Upper lobe of left lung (tissue), 6 donors: ENCODE results near the gene FOXA2. TPM values are rescaled to one million over a fixed set of nuclear protein-coding genes. Genes with fewer than 3 reads are reported as not detected.

Experiments used
- ATAC-seq, 2 donors: fragments of 200-7000 bp; cut with Tn5 transposase; one replicate each; pipeline ENCODE4 v1.9.1; 2022; ENCODE audit warnings: mild to moderate bottlenecking in 2 of 2, moderate library complexity in 2 of 2; ENCODE audit not compliant: low FRiP score in 2 of 2
- DNase-seq, 2 donors: peaks; one replicate each; pipeline ENCODE4 v3.0.0-alpha.2; 2019 to 2020
- H3K27ac ChIP-seq, 4 donors: fragments of 200-600 bp; sonication (generic); one replicate each; pipeline ENCODE4 v1.5.1; 2016 to 2019
- H3K27me3 ChIP-seq, 4 donors: fragments of 200-600 bp; sonication (generic); one replicate each; pipeline ENCODE4 v1.5.1; 2017 to 2019
- H3K36me3 ChIP-seq, 4 donors: fragments of 200-600 bp; sonication (generic); one replicate each; pipeline ENCODE4 v1.5.1; 2016 to 2019
- H3K4me1 ChIP-seq, 4 donors: fragments of 200-600 bp; sonication (generic); one replicate each; pipeline ENCODE4 v1.5.1; 2018 to 2019
- H3K4me3 ChIP-seq, 4 donors: fragments of 200-600 bp; sonication (generic); one replicate each; pipeline ENCODE4 v1.5.1; 2017 to 2019; ENCODE audit warnings: mild to moderate bottlenecking in 2 of 4, moderate library complexity in 1 of 4
- H3K9me3 ChIP-seq, 4 donors: fragments of 200-600 bp; sonication (generic); one replicate each; pipeline ENCODE4 v1.5.1; 2018 to 2019
- CTCF ChIP-seq, 6 experiments: fragments of 450-650 bp in 4 of 6; fragments of 200-600 bp in 2 of 6; sonication (generic) in 2 of 6; IDR thresholded peaks; one replicate each; pipeline ENCODE4 v1.5.1; 2016 to 2019; ENCODE audit warnings: antibody characterized with exemption in 6 of 6
- EP300 ChIP-seq, 4 donors: sonication (generic); formaldehyde crosslinking; IDR thresholded peaks; one replicate each; pipeline ENCODE4 v1.5.1; 2017; ENCODE audit warnings: antibody characterized with exemption in 4 of 4, control low read depth in 2 of 4
- POLR2A ChIP-seq, 4 donors: fragments of 450-650 bp; IDR thresholded peaks; one replicate each; pipeline ENCODE4 v1.5.1; 2016 to 2017; ENCODE audit warnings: antibody characterized with exemption in 4 of 4, mild to moderate bottlenecking in 2 of 4
- POLR2AphosphoS5 ChIP-seq, 2 donors: sonication (generic); formaldehyde crosslinking; IDR thresholded peaks; one replicate each; pipeline ENCODE4 v1.5.1; 2017; ENCODE audit warnings: antibody characterized with exemption in 2 of 2
- WGBS, 2 donors: methylation state at CpG; one replicate each; pipeline ENCODE4 v1.1.5; 2017 to 2018; 5-methylcytosine and 5-hydroxymethylcytosine counted together
- total RNA-seq, 6 donors: library from RNA; depleted of rRNA in 4 of 6; stranded (reverse); fragments of >200 nt in 4 of 6; gene quantifications; one replicate each; pipeline versions ENCODE4 v1.1.0 to v1.2.1, GENCODE V29; 2016 to 2021
- donor health status: DM: no; HTN: no; CAD: no; lungs with moderate emphysema.
- donor health status: DM: no; HTN: yes; CAD: no; lungs with severe emphysema.

The FOXA2 gene
- total RNA-seq, 6 donors from 2014 or later = 23.2 to 80.6 (median 44.3) TPM

DNA sequence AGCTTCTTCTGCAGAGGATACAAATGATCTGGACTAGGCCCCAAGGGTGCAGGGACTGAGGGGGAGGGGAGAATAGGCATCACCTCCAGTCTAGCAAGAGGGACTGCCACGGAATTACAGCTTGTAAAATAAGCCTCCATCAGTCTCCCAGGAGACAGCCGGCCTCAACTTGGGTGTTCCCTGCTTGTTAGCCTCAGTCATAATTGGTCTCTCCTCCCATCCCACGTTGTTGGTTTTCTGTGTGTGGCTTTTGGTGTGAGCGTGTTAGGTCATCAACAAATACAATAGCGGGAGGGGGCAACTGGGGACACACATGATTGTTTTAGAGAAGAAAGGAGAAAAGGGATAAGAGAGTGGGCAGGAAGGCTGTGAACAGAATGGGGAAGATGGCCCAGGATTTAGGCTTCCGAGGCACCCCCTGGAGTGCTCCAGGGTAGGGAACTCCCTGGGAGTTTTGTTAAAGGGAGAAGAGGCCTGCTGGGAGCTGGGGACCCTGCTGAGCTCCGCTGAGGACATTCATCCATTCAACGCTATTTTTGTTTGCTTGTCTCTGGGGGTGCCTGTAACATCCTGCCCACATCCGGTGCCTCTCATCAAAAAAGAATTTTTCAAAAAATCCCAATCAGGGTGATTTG is 9.2 kb downstream of the FOXA2 start:
- H3K36me3 ChIP-seq = no peaks in the 10 kb centered on the region
- peaks cover 0 to 21% (median 4%) of the 10 kb centered on the region in 4 donors for H3K27me3 ChIP-seq
- WGBS, 2 donors = 31 to 33% methylated on average over 9 of the region's 9 CpGs
- no peak for ATAC-seq
- H3K9me3 ChIP-seq = no peaks in the 10 kb centered on the region
- DNase-seq = no peak
- H3K27ac ChIP-seq = peak overlapping the region in 2 of 4 donors; percentile 43 to 87
- TF ChIP-seq POLR2AphosphoS5 (IDR thresholded peaks at IDR 0.05) (no peak), EP300 (IDR thresholded peaks at IDR 0.05) (no peak), CTCF (IDR thresholded peaks at IDR 0.05) (no peak), POLR2A (IDR thresholded peaks at IDR 0.05) (no peak)
- H3K4me3 ChIP-seq = no peak overlapping the region
- peaks cover 2 to 28% (median 9%) of the 10 kb centered on the region in 4 donors for H3K4me1 ChIP-seq

GRCh38 chr20:22574545-22575086 is 9.8 kb downstream of the FOXA2 start:
- no peaks in the 10 kb centered on the region for H3K9me3 ChIP-seq
- DNase-seq (no peak), ATAC-seq (no peak)
- peaks cover 0 to 21% (median 3%) of the 10 kb centered on the region in 4 donors for H3K27me3 ChIP-seq
- peak overlapping the region in 2 of 4 donors; percentile 31 to 43 for H3K27ac ChIP-seq
- 45 to 51% methylated on average over 4 of the region's 4 CpGs for WGBS, 2 donors
- peaks cover 2 to 28% (median 9%) of the 10 kb centered on the region in 4 donors for H3K4me1 ChIP-seq
- no peak overlapping the region for H3K4me3 ChIP-seq
- no peaks in the 10 kb centered on the region for H3K36me3 ChIP-seq
- no peak for TF ChIP-seq POLR2A (IDR thresholded peaks at IDR 0.05)
- no peak for TF ChIP-seq POLR2AphosphoS5 (IDR thresholded peaks at IDR 0.05)
- TF ChIP-seq EP300 (IDR thresholded peaks at IDR 0.05) = no peak
- no peak for TF ChIP-seq CTCF (IDR thresholded peaks at IDR 0.05)

DNA sequence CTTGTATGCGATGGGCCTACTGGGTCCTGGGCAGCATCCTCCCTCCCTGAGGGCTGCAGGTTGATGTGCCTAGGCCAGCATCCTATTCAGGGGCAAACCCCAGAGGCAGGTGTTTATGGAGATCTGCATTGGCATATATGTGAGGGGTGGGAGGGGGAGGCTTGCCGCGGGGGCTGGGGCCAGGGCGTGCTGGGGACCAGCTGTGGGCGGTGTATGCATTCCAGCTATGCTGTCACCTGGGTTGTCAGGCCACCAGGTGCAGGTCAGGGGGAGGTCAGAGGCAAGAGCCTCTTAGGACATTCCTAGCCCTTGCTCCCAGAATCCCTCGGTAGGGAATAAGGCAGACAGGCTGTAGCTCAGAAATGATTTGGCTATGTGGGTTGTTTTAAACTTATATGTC is 11.9 kb downstream of the FOXA2 start:
- Histone ChIP-seq H3K9me3 (no peaks in the 10 kb centered on the region), H3K36me3 (no peaks in the 10 kb centered on the region), H3K4me1 (peaks cover 0 to 7% (median 3%) of the 10 kb centered on the region in 4 donors), H3K27ac (peak overlapping the region; percentile 60 to 76 (median 72)), H3K27me3 (peaks cover 0 to 19% (median 7%) of the 10 kb centered on the region in 4 donors), H3K4me3 (no peak overlapping the region)
- peak; percentile 22 to 28 for ATAC-seq
- TF ChIP-seq POLR2A (IDR thresholded peaks at IDR 0.05) (no peak), CTCF (IDR thresholded peaks at IDR 0.05) (no peak), POLR2AphosphoS5 (IDR thresholded peaks at IDR 0.05) (no peak), EP300 (IDR thresholded peaks at IDR 0.05) (no peak)
- peak; percentile 26 to 45 for DNase-seq
- 5% methylated on average over 5 of the region's 6 CpGs for WGBS, 2 donors

- ATAC-seq = no peak
- 13 to 21% methylated on average over 2 to 3 of the region's 3 CpGs for WGBS, 2 donors
- DNase-seq = no peak
- Histone ChIP-seq H3K36me3 (no peaks in the 10 kb centered on the region), H3K4me3 (no peak overlapping the region), H3K27ac (peak overlapping the region; percentile 60 to 76 (median 72)), H3K27me3 (peaks cover 0 to 14% (median 7%) of the 10 kb centered on the region in 4 donors), H3K9me3 (no peaks in the 10 kb centered on the region), H3K4me1 (peaks cover 0 to 7% (median under 1%) of the 10 kb centered on the region in 4 donors)
- TF ChIP-seq CTCF (IDR thresholded peaks at IDR 0.05) = no peak
These were observed 12.3 kb downstream of the FOXA2 start for GRCh38 chr20:22572023-22572422.
